ENCODE measurements around the gene MAGI2. TPM values are rescaled to one million over a fixed set of nuclear protein-coding genes. Genes with fewer than 3 reads are reported as not detected.
A peak's percentile ranks its signal among the peaks of the same experiment; 100 is the strongest.

MAGI2 gene
- total RNA-seq, 1 experiment from 2014 or later: 14.3 TPM

- no peak overlapping the region for H2BK15ac ChIP-seq (ENCODE audit: low read depth, low read length)
- H3K9me3 ChIP-seq (ENCODE audit: control insufficient read depth, low read depth, low read length): no peaks in the 10 kb centered on the region
- H4K20me1 ChIP-seq (ENCODE audit: control insufficient read depth, insufficient read depth, insufficient read length): no peaks in the 10 kb centered on the region
- peak overlapping the region; percentile 18 for H3K27ac ChIP-seq (ENCODE audit: insufficient read length, low read depth, low read length)
- H2AFZ ChIP-seq (ENCODE audit: low read length): no peak overlapping the region
- no peak overlapping the region for H3K4ac ChIP-seq (ENCODE audit: low read depth, low read length)
- H2BK120ac ChIP-seq (ENCODE audit: low read depth, low read length, poor library complexity, severe bottlenecking): no peak overlapping the region
- no peak overlapping the region for H2BK5ac ChIP-seq (ENCODE audit: insufficient read length, low read length)
- H3K56ac ChIP-seq (ENCODE audit: insufficient read length, low read depth, low read length): no peak overlapping the region
- TF ChIP-seq CTCF (conservative IDR thresholded peaks at IDR 0.05): no peak
- H3K18ac ChIP-seq (ENCODE audit: insufficient read length, low read depth, low read length): no peak overlapping the region
- peak overlapping the region in 2 of 3 experiments; percentile 22 to 34; a peak in 2 of 7 replicates for H3K27ac Mint-ChIP-seq
- H3K9ac ChIP-seq (ENCODE audit: extremely low read depth, insufficient read length, low read length): no peak overlapping the region
- DNase-seq: no peak
- H3K4me2 ChIP-seq (ENCODE audit: insufficient read depth, insufficient read length, low read length): peak overlapping the region; percentile 23
- no peaks in the 10 kb centered on the region for H3K27me3 ChIP-seq (ENCODE audit: insufficient read depth, low read length)
- H4K5ac ChIP-seq (ENCODE audit: insufficient read length, low read depth, low read length): no peak overlapping the region
- H3K79me2 ChIP-seq (ENCODE audit: insufficient read depth, low read length): no peaks in the 10 kb centered on the region
- peaks cover 4 to 8% (median 4%) of the 10 kb centered on the region in 3 experiments; a peak in 5 of 7 replicates for H3K36me3 Mint-ChIP-seq (ENCODE audit: insufficient read depth in 1 of 3, low read depth in 3 of 3)
- no peak overlapping the region for H2BK12ac ChIP-seq (ENCODE audit: insufficient read length, low read depth, low read length)
- H3K9me3 Mint-ChIP-seq: no peaks in the 10 kb centered on the region; a peak in 1 of 5 replicates
- H4K8ac ChIP-seq (replicated peaks; ENCODE audit: insufficient read length, low read depth, low read length): no peak overlapping the region
- H2BK20ac ChIP-seq (ENCODE audit: low read depth, low read length, poor library complexity, severe bottlenecking): no peak overlapping the region
- peaks cover 23 to 31% of the 10 kb centered on the region in 2 experiments for H3K4me1 Mint-ChIP-seq
- no peak overlapping the region; a peak in 1 of 5 replicates for H3K4me3 Mint-ChIP-seq
- no CpG with 5 or more reads among the region's 3 CpGs for whole genome bisulfite sequencing (ENCODE audit: extremely low coverage, insufficient read length, low lambda C conversion rate)
- no peak overlapping the region for H3T11ph ChIP-seq (ENCODE audit: low read length)
- H3K14ac ChIP-seq (ENCODE audit: insufficient read depth, low read length): no peak overlapping the region
- H2AK5ac ChIP-seq (ENCODE audit: insufficient read length, low read length): no peak overlapping the region
- no peaks in the 10 kb centered on the region for H3K23me2 ChIP-seq (ENCODE audit: insufficient read length, low read depth, low read length, poor library complexity, severe bottlenecking)
- H4K91ac ChIP-seq (ENCODE audit: insufficient read length, low read depth, low read length): no peak overlapping the region
- no peaks in the 10 kb centered on the region for H3K27me3 Mint-ChIP-seq (ENCODE audit: low read depth)
- H3K23ac ChIP-seq (ENCODE audit: insufficient read length, low read depth, low read length): no peak overlapping the region
- H3K79me1 ChIP-seq (ENCODE audit: insufficient read depth, low read depth, low read length, poor library complexity, severe bottlenecking): no peaks in the 10 kb centered on the region
- peaks cover 4% of the 10 kb centered on the region for H3K4me1 ChIP-seq (ENCODE audit: insufficient read depth, low read length)
Observed at GRCh38 chr7:78529392-78529791, 924.1 kb downstream of the MAGI2 start.
